T-helper 22 cell (primary cell): ENCODE measurements around the gene UNC5A.
"Not testable (repeated sequence)": the region's sequence is repeated elsewhere in the genome, so short reads cannot be mapped to it uniquely, and the experiment has no call there.

Experiments used
- DNase-seq: peaks from one replicate; pipeline ENCODE4 v3.0.0-alpha.2; 2020; ENCODE audit warnings: low read depth

The UNC5A gene

DNA sequence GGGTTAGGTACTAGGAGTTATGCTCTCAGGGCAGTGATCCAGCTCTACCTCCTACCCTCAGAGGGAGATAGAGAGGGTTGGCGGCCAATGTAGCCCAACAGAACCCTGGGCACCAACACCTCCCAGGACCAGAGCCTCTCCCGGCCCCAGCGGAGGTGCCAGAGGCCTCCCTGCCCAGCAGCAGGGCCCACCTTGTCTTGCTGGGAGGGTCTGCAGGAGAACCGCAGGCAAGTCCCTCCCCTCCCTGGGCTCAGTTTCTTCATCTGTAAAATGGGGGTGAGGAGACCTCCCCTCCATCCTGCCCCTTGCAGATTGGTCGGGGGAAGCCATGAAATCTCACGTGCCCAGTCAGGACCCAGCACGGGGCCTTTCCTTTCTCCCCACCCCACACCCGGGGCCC is 54.4 kb downstream of the UNC5A start:
- DNase-seq, result no peak

DNA sequence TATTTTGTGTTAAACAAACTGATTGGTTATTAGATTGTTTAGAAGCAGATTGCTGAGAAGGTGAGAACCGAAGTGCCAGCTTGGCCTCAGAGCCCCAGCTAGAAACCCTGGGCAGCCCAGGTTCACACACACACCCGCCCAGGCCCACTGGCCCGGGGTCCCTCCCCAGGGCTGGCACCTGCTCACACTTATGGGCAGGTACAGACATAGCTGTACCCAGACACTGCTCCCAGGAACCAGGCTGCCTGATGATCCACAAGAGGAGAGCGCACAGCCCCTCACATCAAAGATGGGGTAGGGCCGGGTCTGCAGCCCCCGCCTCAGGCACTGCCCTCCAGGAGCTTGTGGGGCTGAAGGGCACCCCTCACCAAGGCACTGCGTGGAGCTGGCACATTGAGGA is 55.6 kb downstream of the UNC5A start:
- DNase-seq, result no peak

DNA sequence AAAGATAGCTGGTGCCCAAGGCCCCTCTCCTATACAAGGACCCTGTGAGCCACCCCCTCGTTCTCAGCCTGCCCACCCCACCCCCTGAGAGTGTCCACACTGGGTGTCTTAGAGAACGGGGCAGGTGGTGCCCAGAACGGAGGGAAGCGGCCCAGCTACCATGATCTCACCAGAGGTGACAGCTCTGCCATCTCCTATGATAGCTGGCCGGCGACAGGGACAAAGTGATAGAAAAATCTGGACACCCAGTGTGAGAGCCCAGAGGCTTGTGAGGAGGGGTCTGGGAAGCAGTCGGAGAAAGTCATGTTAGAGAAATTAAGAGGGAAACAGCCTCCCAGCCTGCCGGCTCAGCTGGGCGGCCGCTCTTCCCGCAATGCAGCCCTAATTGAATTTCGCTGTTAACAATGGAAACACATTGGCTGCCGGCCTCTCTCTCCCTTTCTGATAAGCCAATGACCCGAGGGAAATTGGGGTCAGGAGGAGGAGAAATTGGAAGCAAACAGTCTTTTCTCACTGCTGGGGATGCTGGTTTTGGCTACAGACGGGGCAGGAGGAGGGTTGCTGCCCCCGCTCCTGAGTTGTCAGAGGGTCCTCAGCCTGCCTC is 56.5 kb downstream of the UNC5A start:
- DNase-seq, result no peak

DNA sequence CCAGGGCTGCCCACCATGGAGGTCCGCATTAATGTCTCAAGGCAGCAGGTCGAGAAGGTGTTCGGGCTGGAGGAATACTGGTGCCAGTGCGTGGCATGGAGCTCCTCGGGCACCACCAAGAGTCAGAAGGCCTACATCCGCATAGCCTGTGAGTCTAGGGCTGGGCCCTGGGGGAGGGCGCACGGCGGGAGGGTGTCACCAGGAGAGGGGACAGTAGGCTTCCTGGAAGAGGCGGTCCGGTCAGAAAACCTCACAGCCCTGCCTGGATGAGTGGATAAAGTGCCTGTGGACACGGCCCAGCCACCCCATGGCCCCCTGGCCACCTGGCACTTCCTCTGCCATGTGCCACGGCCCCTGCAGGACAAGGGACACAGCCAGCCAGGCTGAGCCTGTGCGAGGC is 57.8 kb downstream of the UNC5A start:
- no peak for DNase-seq

DNA sequence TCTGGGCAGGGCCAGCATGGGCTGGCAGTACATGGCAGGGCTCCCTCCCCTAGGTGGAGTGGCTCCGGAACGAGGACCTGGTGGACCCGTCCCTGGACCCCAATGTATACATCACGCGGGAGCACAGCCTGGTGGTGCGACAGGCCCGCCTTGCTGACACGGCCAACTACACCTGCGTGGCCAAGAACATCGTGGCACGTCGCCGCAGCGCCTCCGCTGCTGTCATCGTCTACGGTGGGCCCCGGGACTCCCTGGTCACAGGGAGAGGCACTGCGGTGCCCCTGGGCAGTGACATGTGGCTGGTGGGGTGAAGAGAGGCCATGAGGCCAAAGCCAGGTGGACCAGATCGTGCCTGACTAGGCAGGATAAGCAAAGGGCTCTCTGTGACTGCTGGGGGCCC is 58.4 kb downstream of the UNC5A start:
- no peak for DNase-seq

DNA sequence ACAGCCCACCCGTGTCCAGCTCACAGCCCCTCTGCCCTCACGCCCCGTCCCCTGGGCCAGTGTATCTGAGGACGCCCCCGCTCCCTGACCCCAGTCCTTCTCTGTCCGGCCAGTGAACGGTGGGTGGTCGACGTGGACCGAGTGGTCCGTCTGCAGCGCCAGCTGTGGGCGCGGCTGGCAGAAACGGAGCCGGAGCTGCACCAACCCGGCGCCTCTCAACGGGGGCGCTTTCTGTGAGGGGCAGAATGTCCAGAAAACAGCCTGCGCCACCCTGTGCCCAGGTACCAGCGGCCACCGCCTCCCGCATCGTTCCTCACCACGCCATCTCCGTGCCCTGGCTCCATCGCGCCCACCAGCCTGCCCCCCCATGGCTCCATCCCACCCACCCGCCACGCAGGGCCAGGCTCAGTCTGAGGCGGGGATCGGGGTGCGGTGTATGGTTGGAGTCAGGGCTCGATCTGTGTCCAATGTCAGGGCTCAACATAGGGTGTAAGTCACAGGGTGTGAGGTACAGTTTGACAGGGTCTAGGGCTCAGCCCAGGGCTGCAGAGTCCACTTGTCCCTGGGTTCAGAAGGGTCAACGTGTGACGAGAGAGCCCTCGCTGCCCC is 59.2 kb downstream of the UNC5A start:
- DNase-seq, result no peak

DNA sequence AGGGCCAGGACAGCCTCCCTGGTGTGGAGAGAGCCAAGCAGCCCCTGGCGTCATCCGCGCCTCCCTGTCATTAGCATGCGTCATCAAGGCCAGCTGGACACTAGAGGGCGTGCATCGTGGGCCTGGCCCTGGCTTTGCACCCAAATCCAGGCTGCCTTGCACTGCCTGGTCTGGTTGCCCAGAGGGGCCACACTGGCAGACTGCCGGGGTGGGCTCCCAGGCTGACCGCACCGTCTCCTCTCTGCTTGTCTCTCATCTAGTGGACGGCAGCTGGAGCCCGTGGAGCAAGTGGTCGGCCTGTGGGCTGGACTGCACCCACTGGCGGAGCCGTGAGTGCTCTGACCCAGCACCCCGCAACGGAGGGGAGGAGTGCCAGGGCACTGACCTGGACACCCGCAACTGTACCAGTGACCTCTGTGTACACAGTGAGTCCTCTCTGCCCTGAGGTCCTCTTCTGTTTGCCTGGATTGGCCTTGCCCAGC is 59.8 kb downstream of the UNC5A start:
- no peak for DNase-seq

DNA sequence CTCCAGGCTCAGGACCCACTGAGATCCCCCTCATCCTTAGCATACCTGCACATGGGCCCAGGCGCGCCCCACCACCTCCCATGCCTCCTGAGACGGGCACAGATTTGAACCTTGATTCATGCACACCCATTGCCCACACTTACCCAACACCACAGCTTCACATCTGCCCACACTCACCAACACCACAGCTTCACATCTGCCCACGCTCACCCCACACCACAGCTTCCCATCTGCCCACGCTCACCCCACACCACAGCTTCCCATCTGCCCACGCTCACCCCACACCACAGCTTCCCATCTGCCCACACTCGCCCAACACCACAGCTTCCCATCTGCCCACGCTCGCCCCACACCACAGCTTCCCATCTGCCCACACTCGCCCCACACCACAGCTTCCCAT is 60.3 kb downstream of the UNC5A start:
- DNase-seq, result not testable (repeated sequence)

DNA sequence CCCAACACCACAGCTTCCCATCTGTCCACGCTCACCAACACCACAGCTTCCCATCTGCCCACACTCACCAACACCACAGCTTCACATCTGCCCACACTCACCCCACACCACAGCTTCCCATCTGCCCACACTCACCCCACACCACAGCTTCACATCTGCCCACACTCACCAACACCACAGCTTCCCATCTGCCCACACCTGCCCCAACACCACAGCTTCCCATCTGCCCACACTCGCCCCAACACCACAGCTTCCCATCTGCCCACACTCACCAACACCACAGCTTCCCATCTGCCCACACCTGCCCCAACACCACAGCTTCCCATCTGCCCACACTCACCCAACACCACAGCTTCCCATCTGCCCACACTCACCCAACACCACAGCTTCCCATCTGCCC is 62.2 kb downstream of the UNC5A start:
- not testable (repeated sequence) for DNase-seq

DNA sequence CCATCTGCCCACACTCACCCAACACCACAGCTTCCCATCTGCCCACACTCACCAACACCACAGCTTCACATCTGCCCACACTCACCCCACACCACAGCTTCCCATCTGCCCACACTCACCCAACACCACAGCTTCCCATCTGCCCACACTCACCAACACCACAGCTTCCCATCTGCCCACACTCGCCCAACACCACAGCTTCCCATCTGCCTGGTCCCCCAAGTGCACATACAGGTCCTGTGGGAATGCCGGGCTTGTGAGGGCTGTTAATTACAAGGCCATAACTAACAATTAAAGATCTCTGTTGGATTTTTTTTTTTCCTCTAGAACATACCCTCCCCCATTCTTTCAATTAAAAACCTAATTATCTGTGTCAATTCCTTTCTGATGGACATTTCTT is 62.7 kb downstream of the UNC5A start:
- not testable (repeated sequence) for DNase-seq

DNA sequence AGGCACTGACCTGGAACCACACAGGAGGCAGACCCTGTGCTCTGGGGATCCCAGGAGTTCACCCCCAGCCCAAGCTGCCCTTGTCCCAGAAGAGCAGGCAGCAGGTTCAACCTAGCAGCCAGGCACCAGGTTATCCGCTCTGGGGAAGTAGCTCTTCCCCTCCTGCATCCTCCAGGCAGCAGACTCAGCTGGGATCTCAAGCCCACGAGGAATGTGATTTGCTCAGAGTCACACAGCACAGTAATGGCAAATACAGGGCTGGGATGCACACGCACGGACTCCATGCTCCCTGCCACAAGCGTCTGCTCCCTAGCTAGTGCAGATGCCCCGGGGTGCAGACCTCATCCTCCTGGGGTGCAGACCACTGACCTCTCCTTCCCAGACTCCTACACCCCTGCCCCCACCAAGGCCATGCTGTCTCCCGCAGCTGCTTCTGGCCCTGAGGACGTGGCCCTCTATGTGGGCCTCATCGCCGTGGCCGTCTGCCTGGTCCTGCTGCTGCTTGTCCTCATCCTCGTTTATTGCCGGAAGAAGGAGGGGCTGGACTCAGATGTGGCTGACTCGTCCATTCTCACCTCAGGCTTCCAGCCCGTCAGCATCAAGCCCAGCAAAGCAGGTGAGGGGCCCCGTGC is 63.3 kb downstream of the UNC5A start:
- no peak for DNase-seq

DNA sequence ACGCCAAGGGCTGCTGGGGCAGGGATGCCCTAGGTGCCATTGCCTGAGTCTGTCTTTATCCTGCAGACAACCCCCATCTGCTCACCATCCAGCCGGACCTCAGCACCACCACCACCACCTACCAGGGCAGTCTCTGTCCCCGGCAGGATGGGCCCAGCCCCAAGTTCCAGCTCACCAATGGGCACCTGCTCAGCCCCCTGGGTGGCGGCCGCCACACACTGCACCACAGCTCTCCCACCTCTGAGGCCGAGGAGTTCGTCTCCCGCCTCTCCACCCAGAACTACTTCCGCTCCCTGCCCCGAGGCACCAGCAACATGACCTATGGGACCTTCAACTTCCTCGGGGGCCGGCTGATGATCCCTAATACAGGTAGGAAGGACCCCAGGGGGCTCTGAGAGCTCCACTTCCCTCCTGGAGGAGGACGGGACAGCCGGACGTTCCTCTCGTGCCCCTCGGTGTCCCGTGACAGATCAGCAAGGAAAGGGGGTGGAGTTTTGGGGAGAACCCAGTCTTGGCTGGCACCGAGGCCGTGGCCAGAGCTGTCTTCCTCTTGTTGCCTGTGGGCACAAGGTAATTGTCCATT is 63.9 kb downstream of the UNC5A start:
- no peak for DNase-seq

DNA sequence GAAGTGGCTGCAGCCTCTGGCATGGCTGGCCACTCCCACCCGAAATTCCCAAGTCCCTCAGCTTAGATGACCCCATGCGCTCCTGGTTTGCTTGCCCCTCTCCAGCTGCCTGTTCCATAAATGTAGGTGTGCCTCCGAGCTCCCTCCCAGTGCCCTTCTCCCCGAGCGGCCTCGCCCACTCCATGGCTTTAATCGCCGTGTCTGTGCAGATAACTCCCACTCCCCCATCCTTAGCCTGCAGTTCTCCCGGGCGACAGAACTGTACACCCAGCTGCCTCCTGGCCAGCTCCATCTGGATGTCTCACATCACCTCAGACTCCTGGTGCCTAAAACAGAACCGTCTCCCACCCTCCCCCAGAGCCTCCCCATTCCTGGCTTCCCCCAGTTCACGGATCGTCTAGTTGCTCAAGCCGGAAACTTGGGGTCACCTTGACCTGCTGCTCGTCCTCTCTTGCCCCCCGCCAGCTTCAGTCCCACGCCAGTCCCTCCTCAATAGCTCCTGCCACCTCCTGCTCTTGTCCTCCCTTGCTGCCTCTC is 64.7 kb downstream of the UNC5A start:
- DNase-seq, result no peak

DNA sequence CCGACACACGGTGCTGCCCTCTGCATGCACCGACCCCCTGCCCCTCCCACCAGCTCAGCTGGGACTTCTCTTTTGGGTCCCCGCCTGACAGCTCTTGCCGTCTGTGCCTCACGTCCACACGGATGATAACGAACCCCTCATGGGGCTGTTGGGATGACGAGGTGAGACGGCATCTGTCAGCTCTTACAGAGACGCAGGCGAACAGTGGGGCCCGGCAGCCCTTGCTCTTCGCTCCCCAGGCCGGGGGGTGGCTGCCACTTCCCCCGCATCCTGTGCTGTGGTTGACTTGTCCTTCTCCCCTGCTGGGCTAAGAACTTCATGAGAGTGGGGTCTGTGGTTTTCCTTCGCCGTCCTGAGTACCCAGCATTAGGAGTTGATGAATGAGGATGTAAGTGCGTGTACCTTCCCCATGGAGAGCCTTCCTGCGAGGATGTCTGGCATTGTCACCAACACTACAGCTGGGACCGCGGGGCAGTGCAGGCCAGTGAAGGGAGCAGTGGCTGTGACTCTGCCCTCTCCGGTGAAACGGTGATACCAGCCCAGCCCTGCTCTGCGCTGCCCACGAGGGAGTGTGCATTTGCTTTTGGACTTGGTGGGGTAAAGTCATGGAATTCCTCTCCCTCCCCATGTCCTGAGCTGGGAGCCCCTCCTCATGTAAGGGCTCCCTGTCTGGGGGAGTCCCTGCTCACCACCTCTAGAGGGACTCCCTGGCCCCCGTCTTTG is 65.6 kb downstream of the UNC5A start:
- no peak for DNase-seq

DNA sequence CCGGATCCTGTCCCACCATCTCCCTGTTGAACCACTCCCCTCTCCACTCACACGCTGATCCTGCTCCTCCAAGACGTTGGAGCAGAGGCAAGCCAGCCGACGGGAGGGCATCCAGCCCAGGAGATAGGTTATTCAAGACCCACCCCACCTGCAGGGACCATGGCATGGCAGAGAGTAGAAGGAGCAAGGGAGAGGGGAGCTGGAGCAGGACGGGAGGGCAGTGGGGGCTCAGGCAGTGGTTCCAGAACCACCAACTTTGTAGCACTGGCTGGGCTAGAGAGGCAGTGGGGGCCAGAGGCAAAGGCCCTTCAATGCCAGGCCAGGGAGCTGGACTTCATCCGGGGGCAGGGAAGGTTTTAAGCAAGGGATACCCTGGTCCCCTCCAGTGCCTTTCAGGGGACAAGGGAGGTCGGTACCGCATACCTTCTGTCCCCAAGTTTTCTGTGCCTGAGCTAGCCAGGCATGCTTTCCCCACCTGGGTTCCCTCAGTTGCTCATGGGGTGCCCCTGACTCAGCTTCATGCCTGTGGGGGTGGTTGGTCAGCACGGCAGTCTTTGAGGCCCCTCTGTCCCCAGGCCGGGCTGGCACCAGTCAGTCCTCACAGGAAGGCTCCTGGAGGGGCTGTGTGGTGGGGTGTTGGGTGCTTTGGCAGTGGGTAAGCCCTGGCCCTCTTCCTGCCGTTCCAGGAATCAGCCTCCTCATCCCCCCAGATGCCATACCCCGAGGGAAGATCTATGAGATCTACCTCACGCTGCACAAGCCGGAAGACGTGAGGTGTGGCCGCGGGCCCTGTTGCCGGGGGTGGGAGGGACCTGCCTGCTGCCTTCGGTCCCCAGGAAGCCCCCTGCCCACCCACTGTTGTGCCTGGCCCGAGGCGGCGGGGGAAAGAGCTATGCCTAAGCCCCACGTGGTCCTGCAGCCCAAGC is 66.4 kb downstream of the UNC5A start:
- DNase-seq, result no peak

DNA sequence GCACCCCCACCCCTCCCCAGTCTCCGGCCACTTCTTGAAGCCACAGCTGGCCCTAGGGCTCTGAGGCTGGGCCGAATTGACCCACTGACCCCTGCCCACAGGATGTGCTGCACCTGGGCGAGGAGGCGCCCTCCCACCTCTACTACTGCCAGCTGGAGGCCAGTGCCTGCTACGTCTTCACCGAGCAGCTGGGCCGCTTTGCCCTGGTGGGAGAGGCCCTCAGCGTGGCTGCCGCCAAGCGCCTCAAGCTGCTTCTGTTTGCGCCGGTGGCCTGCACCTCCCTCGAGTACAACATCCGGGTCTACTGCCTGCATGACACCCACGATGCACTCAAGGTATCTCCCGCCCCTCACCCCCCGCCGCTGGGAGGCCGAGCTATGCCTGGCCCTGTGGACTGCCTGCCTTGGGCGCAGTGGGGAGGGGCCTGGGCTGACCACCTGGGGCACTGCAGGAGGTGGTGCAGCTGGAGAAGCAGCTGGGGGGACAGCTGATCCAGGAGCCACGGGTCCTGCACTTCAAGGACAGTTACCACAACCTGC is 67.5 kb downstream of the UNC5A start:
- DNase-seq, result no peak

DNA sequence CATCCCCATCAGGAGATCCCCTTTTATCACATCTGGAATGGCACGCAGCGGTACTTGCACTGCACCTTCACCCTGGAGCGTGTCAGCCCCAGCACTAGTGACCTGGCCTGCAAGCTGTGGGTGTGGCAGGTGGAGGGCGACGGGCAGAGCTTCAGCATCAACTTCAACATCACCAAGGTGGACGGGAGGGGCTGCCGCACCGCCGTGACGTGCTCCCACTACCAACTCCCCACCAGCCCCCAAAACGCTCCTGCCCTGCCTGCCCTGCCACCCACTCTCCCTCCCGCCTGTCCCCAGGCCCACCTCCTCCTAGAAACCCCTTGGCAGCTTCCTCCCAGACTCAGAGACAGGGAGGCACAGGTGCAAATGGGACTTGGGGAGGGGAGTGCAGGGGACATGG is 68.1 kb downstream of the UNC5A start:
- no peak for DNase-seq

DNA sequence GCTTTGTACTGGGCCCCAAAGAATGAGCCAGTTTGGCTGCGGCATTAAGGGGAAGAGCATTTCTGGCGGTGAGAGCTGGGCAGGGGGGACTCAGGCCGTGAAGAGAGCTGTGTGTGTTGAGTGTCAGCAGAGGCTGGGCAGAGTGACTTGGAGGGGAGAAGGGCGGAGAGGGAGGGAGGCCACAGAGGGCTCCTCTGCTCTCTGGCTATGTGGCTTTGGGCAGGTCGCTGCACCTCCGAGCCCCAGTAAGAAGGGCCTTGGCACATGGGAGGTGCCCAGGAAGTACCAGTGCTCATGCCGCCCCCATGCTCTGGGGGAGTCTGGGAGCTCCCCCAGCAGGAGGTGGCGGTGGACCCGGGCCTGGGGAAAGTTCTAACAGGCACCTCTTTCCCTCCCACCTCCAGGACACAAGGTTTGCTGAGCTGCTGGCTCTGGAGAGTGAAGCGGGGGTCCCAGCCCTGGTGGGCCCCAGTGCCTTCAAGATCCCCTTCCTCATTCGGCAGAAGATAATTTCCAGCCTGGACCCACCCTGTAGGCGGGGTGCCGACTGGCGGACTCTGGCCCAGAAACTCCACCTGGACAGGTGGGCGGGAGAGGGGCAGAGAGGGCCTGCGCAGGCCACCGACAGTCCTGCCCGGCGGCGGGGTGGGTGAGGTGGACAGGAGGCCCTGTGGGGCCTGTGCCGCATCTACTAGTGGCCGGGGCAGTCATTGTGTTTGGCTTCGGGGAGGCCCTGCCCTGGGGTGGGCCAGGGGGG is 68.7 kb downstream of the UNC5A start:
- DNase-seq, result no peak

DNA sequence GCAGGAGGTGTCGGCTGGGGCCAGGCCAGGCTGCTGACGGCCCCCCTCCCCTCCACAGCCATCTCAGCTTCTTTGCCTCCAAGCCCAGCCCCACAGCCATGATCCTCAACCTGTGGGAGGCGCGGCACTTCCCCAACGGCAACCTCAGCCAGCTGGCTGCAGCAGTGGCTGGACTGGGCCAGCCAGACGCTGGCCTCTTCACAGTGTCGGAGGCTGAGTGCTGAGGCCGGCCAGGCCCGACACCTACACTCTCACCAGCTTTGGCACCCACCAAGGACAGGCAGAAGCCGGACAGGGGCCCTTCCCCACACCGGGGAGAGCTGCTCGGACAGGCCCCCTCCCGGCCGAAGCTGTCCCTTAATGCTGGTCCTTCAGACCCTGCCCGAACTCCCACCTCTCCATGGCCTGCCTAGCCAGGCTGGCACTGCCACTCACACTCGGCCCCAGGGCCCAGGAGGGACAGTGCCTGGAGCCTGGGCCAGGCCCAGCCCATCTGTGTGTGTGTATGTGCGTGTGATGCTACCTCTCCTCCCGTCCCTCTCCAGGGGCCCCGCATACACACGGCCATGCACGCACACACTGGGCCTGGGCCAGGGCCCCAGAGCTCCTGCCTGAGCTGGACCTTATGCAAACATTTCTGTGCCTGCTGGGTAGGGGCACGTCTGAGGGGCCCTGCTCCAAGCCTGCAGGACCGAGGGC is 69.5 kb downstream of the UNC5A start:
- no peak for DNase-seq
